Stomach (tissue), 9 donors: ENCODE results near the gene EHD4. TPM values are rescaled to one million over a fixed set of nuclear protein-coding genes. Genes with fewer than 3 reads are reported as not detected.

Experiments used
- DNase-seq, 2 donors: peaks; one replicate each; pipeline versions ENCODE4 v3.0.0 to v3.0.0-alpha.2; 2013 to 2019
- H3K27ac ChIP-seq, 5 donors: fragments of 200-600 bp in 4 of 5; sonication (generic) in 4 of 5; one replicate each; pipeline ENCODE4 v1.5.1; 2013 to 2019; ENCODE audit warnings: mild to moderate bottlenecking in 1 of 5, moderate library complexity in 1 of 5
- H3K27me3 ChIP-seq, 3 donors: fragments of 200-600 bp; sonication (generic); one replicate each; pipeline ENCODE4 v1.5.1; 2017 to 2019; ENCODE audit warnings: mixed run types in 1 of 3
- H3K36me3 ChIP-seq, 4 donors: fragments of 200-600 bp; sonication (generic); 1 replicate in 3 of 4; 2 replicates in 1 of 4; pipeline ENCODE4 v1.5.1; 2016 to 2019
- H3K4me1 ChIP-seq, 4 donors: fragments of 200-600 bp; sonication (generic); one replicate each; pipeline ENCODE4 v1.5.1; 2016 to 2019
- H3K4me3 ChIP-seq, 4 donors: fragments of 200-600 bp; sonication (generic) in 3 of 4; one replicate each; pipeline ENCODE4 v1.5.1; 2016 to 2019; ENCODE audit warnings: mild to moderate bottlenecking in 1 of 4
- H3K9me3 ChIP-seq, 4 donors: fragments of 200-600 bp; sonication (generic); one replicate each; pipeline ENCODE4 v1.5.1; 2016 to 2019
- EP300 ChIP-seq: sonication (generic); formaldehyde crosslinking; IDR thresholded peaks from one replicate; pipeline ENCODE4 v1.6.1; 2017; ENCODE audit warnings: antibody characterized with exemption
- POLR2A ChIP-seq, 4 donors: fragments of 450-650 bp; IDR thresholded peaks; one replicate each; pipeline ENCODE4 v1.6.1; 2016; ENCODE audit warnings: antibody characterized with exemption in 4 of 4, control low read depth in 2 of 4, mild to moderate bottlenecking in 1 of 4, moderate library complexity in 1 of 4
- POLR2AphosphoS5 ChIP-seq, 3 donors: sonication (generic); formaldehyde crosslinking; IDR thresholded peaks; one replicate each; pipeline ENCODE4 v1.6.1; 2016; ENCODE audit warnings: antibody characterized with exemption in 3 of 3
- WGBS, 5 donors: extraction: QIAGEN DNeasy Blood & Tissue Kit in 3 of 5; methylation state at CpG; one replicate each; pipeline versions ENCODE4 v1.1.5 to v1.1.7; 2013 to 2018; 5-methylcytosine and 5-hydroxymethylcytosine counted together
- intact Hi-C: fragments of 100-400 bp; cut with DNase I; formaldehyde crosslinking; loops from one replicate; pipeline ENCODE4 v1.15.1; 2023; ENCODE audit warnings: low total_unique reads
- polyA plus RNA-seq, 3 donors: library from polyadenylated mRNA; stranded (reverse); fragments of 200-250 nt; gene quantifications; one replicate each; pipeline ENCODE4 v1.2.3, GENCODE V29; 2013
- total RNA-seq, 5 donors: library from RNA; depleted of rRNA; stranded (reverse); fragments of >200 nt; gene quantifications; one replicate each; pipeline versions ENCODE4 v1.1.0 to v1.2.3, GENCODE V29; 2014 to 2016
- TF ChIP-seq, protein P1 (sequence below), 7 experiments: fragments of 450-650 bp in 4 of 7; fragments of 200-600 bp in 3 of 7; sonication (generic) in 3 of 7; IDR thresholded peaks; one replicate each; pipeline ENCODE4 v1.5.1; 2016 to 2019; ENCODE audit warnings: antibody characterized with exemption in 7 of 7, control low read depth in 2 of 7, mild to moderate bottlenecking in 1 of 7
- donor health status: healthy with polysubstance abuse.
- donor health status: Bipolar disorder and iron deficiency.
- donor health status: healthy.

Gene EHD4
- total and polyA plus RNA-seq, 8 donors, result 5.8 to 86.4 (median 16.2) TPM

- peak; percentile 61 to 62 for DNase-seq
- H3K4me1 ChIP-seq, result peaks cover 37 to 61% (median 51%) of the 10 kb centered on the region in 4 donors
- H3K27ac ChIP-seq, result peak overlapping the region; percentile 25 to 79 (median 72)
Observed at GRCh38 chr15:41933771-41934170, 38.6 kb downstream of the EHD4 start.

GRCh38 chr15:41933326-41933725 is 39.0 kb downstream of the EHD4 start:
- intact Hi-C loops, result no loop called here
- no peak for DNase-seq
- Histone ChIP-seq H3K9me3 (no peaks in the 10 kb centered on the region), H3K36me3 (peaks cover 0 to 3% (median 0%) of the 10 kb centered on the region in 4 donors), H3K4me3 (no peak overlapping the region), H3K4me1 (peaks cover 41 to 66% (median 55%) of the 10 kb centered on the region in 4 donors), H3K27ac (peak overlapping the region; percentile 35 to 79 (median 72)), H3K27me3 (no peaks in the 10 kb centered on the region)
- TF ChIP-seq, protein P1, sequence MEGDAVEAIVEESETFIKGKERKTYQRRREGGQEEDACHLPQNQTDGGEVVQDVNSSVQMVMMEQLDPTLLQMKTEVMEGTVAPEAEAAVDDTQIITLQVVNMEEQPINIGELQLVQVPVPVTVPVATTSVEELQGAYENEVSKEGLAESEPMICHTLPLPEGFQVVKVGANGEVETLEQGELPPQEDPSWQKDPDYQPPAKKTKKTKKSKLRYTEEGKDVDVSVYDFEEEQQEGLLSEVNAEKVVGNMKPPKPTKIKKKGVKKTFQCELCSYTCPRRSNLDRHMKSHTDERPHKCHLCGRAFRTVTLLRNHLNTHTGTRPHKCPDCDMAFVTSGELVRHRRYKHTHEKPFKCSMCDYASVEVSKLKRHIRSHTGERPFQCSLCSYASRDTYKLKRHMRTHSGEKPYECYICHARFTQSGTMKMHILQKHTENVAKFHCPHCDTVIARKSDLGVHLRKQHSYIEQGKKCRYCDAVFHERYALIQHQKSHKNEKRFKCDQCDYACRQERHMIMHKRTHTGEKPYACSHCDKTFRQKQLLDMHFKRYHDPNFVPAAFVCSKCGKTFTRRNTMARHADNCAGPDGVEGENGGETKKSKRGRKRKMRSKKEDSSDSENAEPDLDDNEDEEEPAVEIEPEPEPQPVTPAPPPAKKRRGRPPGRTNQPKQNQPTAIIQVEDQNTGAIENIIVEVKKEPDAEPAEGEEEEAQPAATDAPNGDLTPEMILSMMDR (IDR thresholded peaks at IDR 0.05), result no peak
- no peak for TF ChIP-seq EP300
- no peak for TF ChIP-seq POLR2AphosphoS5 (IDR thresholded peaks at IDR 0.05)
- no peak for TF ChIP-seq POLR2A (IDR thresholded peaks at IDR 0.05)
- 45 to 70% (median 49%) methylated on average over 7 of the region's 7 CpGs for WGBS, 5 donors

More at GRCh38 chr15:41933771-41934170, 38.6 kb downstream of the EHD4 start:
- H3K27me3 ChIP-seq, result no peaks in the 10 kb centered on the region
- WGBS, 5 donors, result 43 to 56% (median 47%) methylated on average over 10 of the region's 10 CpGs
- intact Hi-C loops, result no loop called here
- peaks cover 0 to 4% (median 0%) of the 10 kb centered on the region in 4 donors for H3K36me3 ChIP-seq
- H3K9me3 ChIP-seq, result no peaks in the 10 kb centered on the region
- no peak overlapping the region for H3K4me3 ChIP-seq
- TF ChIP-seq EP300 (no peak), POLR2AphosphoS5 (IDR thresholded peaks at IDR 0.05) (peak in 1 of 3 donors; percentile 36)

- peak overlapping the region in 4 of 5 donors; percentile 62 to 79 (median 75) for H3K27ac ChIP-seq
- H3K9me3 ChIP-seq, result no peaks in the 10 kb centered on the region
- no peak for DNase-seq
- intact Hi-C loops, result no loop called here
- H3K36me3 ChIP-seq, result no peaks in the 10 kb centered on the region
- no peaks in the 10 kb centered on the region for H3K27me3 ChIP-seq
- H3K4me3 ChIP-seq, result no peak overlapping the region
- TF ChIP-seq, protein P1 (IDR thresholded peaks at IDR 0.05), result no peak
- no peak for TF ChIP-seq POLR2AphosphoS5 (IDR thresholded peaks at IDR 0.05)
- no peak for TF ChIP-seq EP300
- TF ChIP-seq POLR2A (IDR thresholded peaks at IDR 0.05), result no peak
- peaks cover 48 to 72% (median 61%) of the 10 kb centered on the region in 4 donors for H3K4me1 ChIP-seq
- WGBS, 5 donors, result 60 to 76% (median 62%) methylated on average over 16 of the region's 16 CpGs
Observed at GRCh38 chr15:41932511-41933289, 39.7 kb downstream of the EHD4 start.

DNA sequence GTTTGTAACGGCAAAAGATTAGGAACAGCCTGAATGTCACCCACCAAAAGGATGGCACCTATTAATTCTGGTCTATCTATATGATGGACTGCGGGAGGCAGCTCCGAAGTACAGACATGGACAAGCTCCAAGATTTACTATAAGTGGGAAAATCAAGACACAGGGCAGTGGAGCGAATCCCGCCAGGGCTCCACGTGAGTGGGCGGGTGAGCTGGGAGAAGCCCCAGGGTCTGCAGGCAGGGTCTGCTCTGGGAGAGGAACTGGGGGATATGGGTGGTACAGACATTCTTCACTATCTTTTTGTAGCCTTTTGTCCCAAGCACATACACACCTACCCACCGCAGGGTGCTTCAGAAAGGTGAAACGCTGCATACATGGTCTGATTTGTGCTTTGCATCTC is 40.3 kb downstream of the EHD4 start:
- no peaks in the 10 kb centered on the region for H3K27me3 ChIP-seq
- H3K4me3 ChIP-seq, result no peak overlapping the region
- WGBS, 5 donors, result 92 to 96% (median 95%) methylated on average over 9 of the region's 9 CpGs
- DNase-seq, result no peak
- H3K9me3 ChIP-seq, result no peaks in the 10 kb centered on the region
- TF ChIP-seq POLR2AphosphoS5 (IDR thresholded peaks at IDR 0.05) (no peak), POLR2A (IDR thresholded peaks at IDR 0.05) (no peak), EP300 (no peak)
- TF ChIP-seq, protein P1 (IDR thresholded peaks at IDR 0.05), result no peak
- H3K4me1 ChIP-seq, result peaks cover 54 to 78% (median 66%) of the 10 kb centered on the region in 4 donors
- no peak overlapping the region for H3K27ac ChIP-seq
- H3K36me3 ChIP-seq, result no peaks in the 10 kb centered on the region
- intact Hi-C loops, result no loop called here

DNA sequence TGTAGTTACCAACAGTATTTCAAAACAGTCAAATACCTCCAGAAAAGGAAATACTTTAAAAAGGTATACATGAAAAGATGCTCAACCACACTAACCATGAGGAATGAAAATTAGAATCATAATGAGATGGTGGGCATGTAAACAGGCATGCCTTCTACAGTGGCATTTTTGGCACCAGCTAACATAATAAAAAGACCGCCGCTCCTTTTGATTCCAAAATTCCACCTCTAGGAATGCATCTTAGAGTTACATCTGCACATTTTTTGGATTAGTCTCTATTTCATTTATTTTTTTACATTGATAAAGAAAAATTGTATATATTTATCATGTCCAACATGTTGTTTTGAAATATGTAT is 41.5 kb downstream of the EHD4 start:
- H3K27ac ChIP-seq, result peak overlapping the region in 4 of 5 donors; percentile 65 to 74 (median 67)
- peaks cover 62 to 90% (median 79%) of the 10 kb centered on the region in 4 donors for H3K4me1 ChIP-seq
- intact Hi-C loops, result no loop called here
- TF ChIP-seq POLR2AphosphoS5 (IDR thresholded peaks at IDR 0.05) (no peak), POLR2A (IDR thresholded peaks at IDR 0.05) (no peak), EP300 (no peak)
- TF ChIP-seq, protein P1 (IDR thresholded peaks at IDR 0.05), result no peak
- DNase-seq, result no peak
- no peaks in the 10 kb centered on the region for H3K9me3 ChIP-seq
- H3K27me3 ChIP-seq, result no peaks in the 10 kb centered on the region
- H3K36me3 ChIP-seq, result no peaks in the 10 kb centered on the region
- H3K4me3 ChIP-seq, result no peak overlapping the region
- 88 to 100% (median 93%) methylated on average over 2 of the region's 2 CpGs for WGBS, 5 donors
